K562 (cell line): ENCODE measurements around the gene CREB5. TPM values are rescaled to one million over a fixed set of nuclear protein-coding genes. Genes with fewer than 3 reads are reported as not detected.

Experiments
- ATAC-seq: fragments of 200-7000 bp; cut with Tn5 transposase; 3 replicates; pipeline ENCODE4 v1.9.1; 2020; ENCODE audit warnings: moderate library complexity
- BruUV-seq: library from RNA; stranded (reverse); fragments of 400-500 nt; replicated peaks from 2 replicates; lab custom pipeline; 2021; lab: Mats Ljungman, UMichigan
- CTCF ChIA-PET: fragments of 300-600 bp; formaldehyde crosslinking; extraction: SDS; loops from one replicate; lab custom pipeline; 2021; ENCODE audit warnings: low intra/inter-chr PET ratio; lab: Yijun Ruan, JAX
- POLR2A ChIA-PET: fragments of 300-600, 350-650 bp; sonication (Branson Sonifier 250); formaldehyde crosslinking; extraction: SDS; loops from one replicate; lab custom pipeline; 2021; ENCODE audit warnings: antibody characterized with exemption, inconsistent platforms; lab: Yijun Ruan, JAX
- DNase-seq, 4 experiments: peaks; one replicate each; pipeline versions ENCODE4 v3.0.0 to v3.0.0-alpha.2; 2011 to 2018; ENCODE audit warnings: low spot score in 3 of 4, mixed read lengths in 3 of 4; ENCODE audit errors: extremely low read depth in 1 of 4
- FAIRE-seq: peaks from 2 replicates; lab custom pipeline; 2011; peaks lifted over from hg19 to GRCh38; lab: Jason Lieb, UNC
- H2AFZ ChIP-seq: 2 replicates; pipeline ENCODE4 v1.6.0; 2011; ENCODE audit warnings: low read depth, low read length, control low read depth, inconsistent platforms
- H3K27ac ChIP-seq: fragments of 200-600 bp; 3 replicates; pipeline ENCODE4 v1.8.0; 2011; ENCODE audit warnings: low read depth, mild to moderate bottlenecking, control low read depth, inconsistent platforms, low read length, moderate library complexity, mixed read lengths; ENCODE audit errors: extremely low read depth
- H3K27me3 ChIP-seq, 2 experiments: fragments of 300-600 bp in 1 of 2; 2 replicates in 1 of 2; 3 replicates in 1 of 2; pipeline versions ENCODE4 v1.6.0 to v1.8.0; 2011; ENCODE audit warnings: inconsistent platforms in 2 of 2, low read length in 2 of 2, mild to moderate bottlenecking in 1 of 2, mixed read lengths in 1 of 2, moderate library complexity in 1 of 2; ENCODE audit not compliant: control insufficient read depth in 2 of 2, insufficient read depth in 2 of 2
- H3K36me3 ChIP-seq: fragments of 300-600 bp; 3 replicates; pipeline ENCODE4 v1.8.0; 2011; ENCODE audit warnings: mild to moderate bottlenecking, low read length, inconsistent platforms; ENCODE audit not compliant: control insufficient read depth, insufficient read depth
- H3K4me1 ChIP-seq, 2 experiments: fragments of 200-600 bp in 1 of 2; replicated peaks in 1 of 2; 2 replicates in 1 of 2; 3 replicates in 1 of 2; pipeline versions ENCODE4 v1.5.1 to v1.8.0; 2011; ENCODE audit warnings: inconsistent platforms in 2 of 2, low read length in 2 of 2, mild to moderate bottlenecking in 1 of 2, mixed read lengths in 1 of 2, moderate library complexity in 1 of 2; ENCODE audit not compliant: control insufficient read depth in 2 of 2, insufficient read depth in 2 of 2
- H3K4me2 ChIP-seq: 2 replicates; pipeline ENCODE4 v1.6.1; 2011; ENCODE audit warnings: low read length, control low read depth, inconsistent platforms, mixed read lengths; ENCODE audit not compliant: insufficient read depth
- H3K4me3 ChIP-seq: fragments of 200-600 bp; sonication (generic), shearing (Covaris generic); 2 replicates; pipeline ENCODE4 v1.5.1; 2016; ENCODE audit warnings: control low read depth, inconsistent platforms
- H3K79me2 ChIP-seq: fragments of 200-600 bp; 3 replicates; pipeline ENCODE4 v1.8.0; 2011; ENCODE audit warnings: low read length, inconsistent platforms; ENCODE audit not compliant: control insufficient read depth, insufficient read depth
- H3K9ac ChIP-seq, 2 experiments: 2 replicates each; pipeline versions ENCODE4 v1.6.0 to v1.6.1; 2011; ENCODE audit warnings: low read depth in 2 of 2, low read length in 2 of 2, control low read depth in 1 of 2, inconsistent platforms in 1 of 2, mild to moderate bottlenecking in 1 of 2, mixed read lengths in 1 of 2; ENCODE audit not compliant: insufficient read depth in 1 of 2
- H3K9me1 ChIP-seq: one replicate; pipeline ENCODE4 v1.6.0; 2011; ENCODE audit warnings: inconsistent platforms, mild to moderate bottlenecking, low read length, moderate library complexity; ENCODE audit not compliant: control insufficient read depth, insufficient read depth
- H3K9me3 ChIP-seq: replicated peaks from 2 replicates; pipeline ENCODE4 v1.5.1; 2011; ENCODE audit warnings: low read depth, low read length, inconsistent platforms; ENCODE audit not compliant: control insufficient read depth, insufficient read depth
- H4K20me1 ChIP-seq: replicated peaks from 2 replicates; pipeline ENCODE4 v1.6.1; 2011; ENCODE audit warnings: low read length, inconsistent platforms, mixed read lengths; ENCODE audit not compliant: control insufficient read depth, insufficient read depth
- CTCF ChIP-seq, 3 experiments: IDR thresholded peaks in 2 of 3; conservative IDR thresholded peaks in 1 of 3; 2 replicates each; pipeline ENCODE4 v1.5.1; 2011 to 2012; ENCODE audit warnings: low read length in 3 of 3, mild to moderate bottlenecking in 3 of 3, control low read depth in 2 of 3, improper control_type of control experiment in 1 of 3, inconsistent platforms in 1 of 3, low read depth in 1 of 3, mixed read lengths in 1 of 3, moderate library complexity in 1 of 3; ENCODE audit not compliant: insufficient read depth in 2 of 3
- HIVEP1 ChIP-seq: fragments of 250-450 bp; sonication (Bioruptor Pico); IDR thresholded peaks from 2 replicates; pipeline ENCODE4 v1.4.0; 2020; ENCODE audit warnings: mild to moderate bottlenecking
- ILF3 ChIP-seq: fragments of 450-650 bp; IDR thresholded peaks from 2 replicates; pipeline ENCODE4 v1.6.1; 2018; ENCODE audit warnings: antibody characterized with exemption, mild to moderate bottlenecking, moderate library complexity, borderline replicate concordance
- MAFK ChIP-seq: IDR thresholded peaks from 2 replicates; pipeline ENCODE4 v1.6.1; 2011; ENCODE audit warnings: low read length, improper control_type of control experiment
- MCM7 ChIP-seq, 2 experiments: fragments of 450-650 bp; IDR thresholded peaks; 2 replicates each; pipeline ENCODE4 v1.6.1; 2016 to 2018
- YBX1 ChIP-seq: fragments of 450-650 bp; IDR thresholded peaks from 2 replicates; pipeline ENCODE4 v1.7.1; 2016; ENCODE audit warnings: mild to moderate bottlenecking
- ZNF121 ChIP-seq: sonication (generic); formaldehyde crosslinking; conservative IDR thresholded peaks from 2 replicates; pipeline ENCODE4 v1.8.0; 2022; ENCODE audit warnings: missing genetic modification reagents
- ZNF239 ChIP-seq: fragments of 250-450 bp; sonication (Bioruptor Pico); IDR thresholded peaks from 2 replicates; pipeline ENCODE4 v1.4.0; 2020; ENCODE audit warnings: mild to moderate bottlenecking
- ZNF609 ChIP-seq: sonication (generic); formaldehyde crosslinking; IDR thresholded peaks from 2 replicates; pipeline ENCODE4 v1.8.1; 2023; ENCODE audit warnings: missing genetic modification reagents, mild to moderate bottlenecking, borderline replicate concordance
- WGBS: fragments of 100-300 bp; shearing (Covaris generic); methylation state at CpG from one replicate; pipeline ENCODE4 v1.1.6; 2016; ENCODE audit warnings: low coverage, mixed read lengths; ENCODE audit not compliant: insufficient coverage; ENCODE audit errors: missing lambda C conversion rate; 5-methylcytosine and 5-hydroxymethylcytosine counted together
- in situ Hi-C: fragments of 300-500 bp; cut with MboI; formaldehyde crosslinking; loops from 4 replicates; pipeline ENCODE4 v1.15.0; 2018; ENCODE audit warnings: inconsistent platforms, mixed read lengths
- intact Hi-C: fragments of 100-400 bp; cut with micrococcal nuclease; formaldehyde crosslinking; loops from 2 replicates; pipeline ENCODE4 v1.14.2; 2022
- polyA plus RNA-seq, 8 experiments: library from polyadenylated mRNA; depleted of rRNA in 4 of 8; stranded (reverse) in 5 of 8; unstranded in 3 of 8; fragments of >200 nt; fragmentation: Nextera tagmentation in 2 of 8; fragmentation: Illumina TruSeq in 1 of 8; extraction: Ambion mirVana in 2 of 8; extraction: Trizol in 1 of 8; gene quantifications; 2 replicates each; pipeline versions ENCODE4 v1.2.1 to v1.2.3, GENCODE V29; 2011 to 2014; ENCODE audit warnings: inconsistent platforms in 1 of 8, missing spikeins in 1 of 8
- total RNA-seq, 7 experiments: library from RNA; depleted of rRNA in 6 of 7; stranded (reverse); fragments of >200 nt in 6 of 7; fragmentation: Illumina TruSeq in 2 of 7; extraction: Trizol in 2 of 7; gene quantifications; 2 replicates each; pipeline versions ENCODE4 v1.2.1 to v1.2.3, GENCODE V29; 2011 to 2021; ENCODE audit warnings: low replicate concordance in 1 of 7

The CREB5 gene
- total and polyA plus RNA-seq, 9 of the 15 experiments (the other 6 are each of a cell fraction or from before 2014, with no cell fraction given) = 0.33 to 6.4 (median 1.8) TPM

GRCh38 chr7:28811701-28812430 lies 399.5 kb downstream of the CREB5 start:
- no peaks in the 10 kb centered on the region; the same call in 1 of the 2 replicates for H4K20me1 ChIP-seq
- no peak for ATAC-seq
- H3K36me3 ChIP-seq = no peaks in the 10 kb centered on the region
- no peak overlapping the region for H3K9ac ChIP-seq
- in situ Hi-C loops = no loop called here
- POLR2A ChIA-PET = no interaction called here
- no TSS peak for BruUV-seq
- DNase-seq = no peak
- WGBS = 1% methylated on average over 5 of the region's 5 CpGs
- no peak overlapping the region for H3K4me3 ChIP-seq
- no peak for FAIRE-seq
- no peaks in the 10 kb centered on the region; the same call in 1 of the 2 replicates for H3K9me3 ChIP-seq
- no peak overlapping the region for H2AFZ ChIP-seq
- peaks cover 0 to 4% of the 10 kb centered on the region in 2 experiments; a peak in 1 of 5 replicates for H3K27me3 ChIP-seq
- no peak overlapping the region for H3K4me2 ChIP-seq
- H3K27ac ChIP-seq = no peak overlapping the region
- H3K79me2 ChIP-seq = no peaks in the 10 kb centered on the region
- H3K4me1 ChIP-seq = no peaks in the 10 kb centered on the region
- CTCF ChIA-PET = no interaction called here
- intact Hi-C loops = no loop called here
- no peaks in the 10 kb centered on the region for H3K9me1 ChIP-seq
- no peak for TF ChIP-seq MAFK
- TF ChIP-seq ILF3 = no peak
- TF ChIP-seq MCM7 (IDR thresholded peaks at IDR 0.05) = no peak
- no peak for TF ChIP-seq ZNF609 (CRISPR knock-in tag)
- TF ChIP-seq CTCF (IDR thresholded peaks at IDR 0.05 in 2 of 3, conservative IDR thresholded peaks at IDR 0.05 in 1 of 3; ENCODE audit: insufficient read depth in 2 of 3, low read depth in 1 of 3, low read length in 3 of 3) = no peak
- TF ChIP-seq ZNF239 = no peak
- no peak for TF ChIP-seq ZNF121 (CRISPR knock-in tag)
- TF ChIP-seq HIVEP1 = no peak
- TF ChIP-seq YBX1 = no peak
